GDM1 (cell line): Measurements from ENCODE around the gene PRKCE.

Experiments
- DNase-seq: peaks from one replicate; lab custom pipeline; 2025; lab: John Stamatoyannopoulos, UW

Gene PRKCE

GRCh38 chr2:45936623-45936979 is 285.1 kb downstream of the PRKCE start:
- DNase-seq: no peak

GRCh38 chr2:45937990-45938389 is 286.5 kb downstream of the PRKCE start:
- DNase-seq: no peak

GRCh38 chr2:45938649-45939511 is 287.4 kb downstream of the PRKCE start:
- DNase-seq: no peak

- DNase-seq: no peak
Observed at GRCh38 chr2:45941531-45942236, 290.2 kb downstream of the PRKCE start.

GRCh38 chr2:45942237-45942738 is 290.8 kb downstream of the PRKCE start:
- DNase-seq: no peak

GRCh38 chr2:45943219-45944044 is 292.0 kb downstream of the PRKCE start:
- no peak for DNase-seq

- no peak for DNase-seq
Observed at GRCh38 chr2:45944074-45944473, 292.6 kb downstream of the PRKCE start.

- DNase-seq: no peak
Observed at GRCh38 chr2:45945302-45945717, 293.8 kb downstream of the PRKCE start.

- no peak for DNase-seq
Observed at GRCh38 chr2:45946023-45946422, 294.5 kb downstream of the PRKCE start.

- no peak for DNase-seq
Observed at GRCh38 chr2:45950606-45951005, 299.1 kb downstream of the PRKCE start.

GRCh38 chr2:45951025-45951727 is 299.7 kb downstream of the PRKCE start:
- DNase-seq: no peak

GRCh38 chr2:45952591-45952990 is 301.1 kb downstream of the PRKCE start:
- no peak for DNase-seq

GRCh38 chr2:45953376-45954027 is 302.0 kb downstream of the PRKCE start:
- DNase-seq: no peak

- no peak for DNase-seq
Observed at GRCh38 chr2:45954233-45954850, 302.9 kb downstream of the PRKCE start.

GRCh38 chr2:45957533-45958227 is 306.2 kb downstream of the PRKCE start:
- DNase-seq: no peak

GRCh38 chr2:45960057-45960863 is 308.8 kb downstream of the PRKCE start:
- DNase-seq: no peak

GRCh38 chr2:45962177-45962921 is 310.9 kb downstream of the PRKCE start:
- no peak for DNase-seq

GRCh38 chr2:45963816-45964215 is 312.3 kb downstream of the PRKCE start:
- no peak for DNase-seq
